Measurements from ENCODE around the gene PRKCE.

DNA sequence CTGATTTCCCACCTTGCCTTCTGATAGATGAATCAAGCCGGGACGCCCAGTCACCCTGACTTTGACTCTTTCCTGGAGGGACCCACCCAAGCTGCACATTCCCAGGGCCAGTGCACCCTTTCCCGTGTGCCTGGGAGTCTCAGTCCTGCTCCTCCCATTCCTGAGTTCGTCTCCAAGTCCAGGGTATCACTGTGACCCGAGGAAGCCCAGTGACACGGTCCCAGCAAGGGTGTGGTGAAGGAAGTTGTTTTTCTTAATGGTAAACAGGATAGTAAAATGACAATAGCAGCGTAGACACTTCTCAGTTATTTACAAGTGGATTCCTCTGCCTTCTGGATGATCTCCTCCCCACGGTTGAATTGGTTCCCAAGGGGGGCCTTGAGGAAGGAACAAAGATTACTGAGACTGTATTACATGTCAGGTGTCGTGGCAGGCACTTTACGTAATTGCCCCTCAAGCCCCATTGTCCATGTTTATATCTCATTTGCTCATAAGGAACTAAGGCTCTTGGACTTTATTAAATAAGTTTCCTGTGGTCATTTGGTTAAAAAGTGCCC, 123.3 kb downstream of the PRKCE start:
- TF ChIP-seq SIX5 (IDR thresholded peaks at IDR 0.05; ENCODE audit: low read depth, low read length) (no peak), SP2 (IDR thresholded peaks at IDR 0.05; ENCODE audit: low read length) (no peak), HDAC2 (IDR thresholded peaks at IDR 0.05; ENCODE audit: borderline replicate concordance in 1 of 2, low read depth in 2 of 2, low read length in 2 of 2) (no peak), SUZ12 (IDR thresholded peaks at IDR 0.05; ENCODE audit: low read length) (no peak)
